Right ventricle myocardium superior (tissue), 1 donor: ENCODE measurements around the gene GIT2. TPM values are rescaled to one million over a fixed set of nuclear protein-coding genes. Genes with fewer than 3 reads are reported as not detected.
A peak's percentile ranks its signal among the peaks of the same experiment; 100 is the strongest.
"Not testable (repeated sequence)": the region's sequence is repeated elsewhere in the genome, so short reads cannot be mapped to it uniquely, and the experiment has no call there.

Experiments
- ATAC-seq: fragments of 200-7000 bp; cut with Tn5 transposase; one replicate; pipeline ENCODE4 v1.9.1; 2020; ENCODE audit warnings: mild to moderate bottlenecking; ENCODE audit not compliant: poor library complexity
- DNase-seq: peaks from one replicate; pipeline ENCODE4 v3.0.0-alpha.2; 2020
- intact Hi-C: fragments of 100-400 bp; cut with DNase I; formaldehyde crosslinking; loops from one replicate; pipeline ENCODE4 v1.11.2; 2022
- total RNA-seq: library from RNA; stranded (reverse); fragmentation: NEBNext Ultra II Directional; extraction: Animal tissue kit (Norgen Biotek cat#: 25700); gene quantifications from one replicate; pipeline ENCODE4 v1.2.1, GENCODE V29; 2021
- donor health status: DM: no; HTN: yes; CAD: no; lungs with severe emphysema.

GIT2 gene
- total RNA-seq, 1 donor from 2014 or later = 41.5 TPM

DNA sequence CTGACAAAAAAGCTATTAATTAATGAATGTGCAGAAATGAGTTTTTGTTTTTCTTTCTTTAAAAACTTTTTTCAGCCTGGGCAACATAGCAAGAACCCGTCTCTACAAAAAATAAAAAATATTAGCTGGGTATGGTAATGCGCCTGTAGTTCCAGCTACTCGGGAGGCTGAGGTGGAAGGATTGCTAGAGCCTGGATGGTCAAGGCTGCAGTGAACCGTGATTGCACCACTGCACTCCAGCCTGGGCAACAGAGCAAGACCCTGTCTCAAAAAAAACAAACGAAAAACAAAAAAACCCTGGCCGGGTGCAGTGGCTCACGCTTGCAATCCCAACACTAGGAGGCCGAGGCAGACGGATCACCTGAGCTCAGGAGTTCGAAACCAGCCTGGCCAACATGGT is 7.9 kb downstream of the GIT2 start:
- no peak for DNase-seq
- no peak for ATAC-seq
- intact Hi-C loops = no loop called here

DNA sequence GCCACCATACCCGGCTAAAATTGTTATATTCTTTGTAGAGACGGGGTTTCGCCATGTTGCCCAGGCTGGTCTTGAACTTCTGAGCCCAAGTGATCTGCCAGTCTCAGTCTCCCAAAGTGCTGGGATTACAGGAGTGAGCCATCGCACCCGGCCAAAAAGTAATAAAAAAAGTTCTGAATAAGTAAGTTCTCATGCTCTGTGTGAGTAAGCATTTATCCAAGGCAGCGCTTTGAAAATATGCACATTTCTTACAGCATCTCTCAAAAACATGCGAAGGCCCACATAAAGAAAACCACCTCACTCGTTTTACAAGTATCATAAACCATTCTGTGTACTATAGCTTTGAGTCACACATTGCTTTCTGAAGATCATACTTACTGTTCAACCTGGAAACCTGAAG is 8.6 kb downstream of the GIT2 start:
- intact Hi-C loops = no loop called here
- DNase-seq (no peak), ATAC-seq (no peak)

DNA sequence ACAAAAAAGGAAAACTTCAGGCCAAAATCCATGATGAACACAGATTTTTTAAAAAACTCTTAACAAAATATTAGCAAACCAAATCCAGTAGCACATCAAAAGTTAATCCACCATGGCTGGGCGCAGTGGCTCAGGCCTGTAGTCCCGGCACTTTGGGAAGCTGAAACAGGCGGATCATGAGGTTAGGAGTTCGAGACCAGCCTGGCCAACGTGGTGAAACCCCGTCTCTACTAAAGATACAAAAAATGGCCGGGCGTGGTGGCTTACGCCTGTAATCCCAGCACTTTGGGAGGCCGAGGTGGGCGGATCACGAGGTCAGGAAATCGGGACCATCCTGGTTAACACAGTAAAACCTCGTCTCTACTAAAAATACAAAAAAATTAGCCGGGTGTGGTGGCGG is 9.9 kb downstream of the GIT2 start:
- intact Hi-C loops, ATAC-seq, DNase-seq: not testable (repeated sequence)

DNA sequence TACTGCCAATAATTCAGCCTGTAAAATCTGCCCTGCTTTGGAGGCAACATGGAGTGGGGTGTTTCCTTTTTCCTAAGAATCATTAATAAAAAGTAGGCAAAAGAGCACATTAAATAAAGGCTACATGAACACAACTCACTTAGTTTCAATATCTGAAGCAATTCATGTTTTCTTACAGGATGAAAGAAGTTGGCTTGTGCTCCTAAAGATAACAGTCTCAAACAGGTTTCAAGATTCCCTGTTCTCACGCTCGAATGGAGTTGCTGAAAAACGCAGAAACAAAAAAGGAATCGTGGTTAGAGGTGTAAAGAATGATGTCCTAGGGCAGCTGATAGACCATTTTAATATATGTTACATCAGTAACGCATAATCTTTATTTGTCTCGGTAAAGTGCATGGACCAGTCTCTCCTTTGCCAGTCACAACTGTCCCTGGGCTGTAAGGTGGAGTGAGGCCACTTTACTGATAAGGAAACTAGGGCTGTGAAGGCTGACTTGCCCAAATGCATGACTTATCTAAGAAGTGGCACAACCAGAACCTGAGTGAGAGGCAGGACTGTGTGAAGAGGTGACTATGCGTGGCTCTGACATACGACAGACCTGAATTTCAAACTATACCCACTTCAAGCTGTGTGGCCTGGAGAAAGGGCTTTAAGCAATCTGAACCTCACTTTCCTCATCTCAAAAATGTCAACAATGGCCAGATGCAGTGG is 12.6 kb downstream of the GIT2 start:
- no peak for DNase-seq
- ATAC-seq = peak; percentile 77
- intact Hi-C loops = no loop called here

DNA sequence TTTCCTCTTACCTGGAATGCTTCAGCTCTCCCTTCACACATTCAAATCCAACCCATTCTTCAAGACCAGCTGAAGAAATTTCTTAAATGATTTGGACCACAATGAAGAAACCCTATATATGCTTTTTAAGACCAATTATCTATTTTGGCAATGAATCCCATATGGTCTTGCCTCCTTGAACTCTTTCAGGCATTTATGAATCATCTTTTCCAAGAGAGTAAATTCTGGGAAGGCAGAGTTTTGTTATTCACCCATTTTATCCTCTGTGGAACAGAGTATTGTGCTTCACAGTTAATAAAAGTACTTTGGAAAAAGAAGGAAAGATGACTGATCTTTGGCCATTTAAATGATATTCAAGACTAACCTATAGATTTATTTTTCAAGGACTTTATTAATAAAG is 14.0 kb downstream of the GIT2 start:
- intact Hi-C loops = no loop called here
- DNase-seq (no peak), ATAC-seq (no peak)

DNA sequence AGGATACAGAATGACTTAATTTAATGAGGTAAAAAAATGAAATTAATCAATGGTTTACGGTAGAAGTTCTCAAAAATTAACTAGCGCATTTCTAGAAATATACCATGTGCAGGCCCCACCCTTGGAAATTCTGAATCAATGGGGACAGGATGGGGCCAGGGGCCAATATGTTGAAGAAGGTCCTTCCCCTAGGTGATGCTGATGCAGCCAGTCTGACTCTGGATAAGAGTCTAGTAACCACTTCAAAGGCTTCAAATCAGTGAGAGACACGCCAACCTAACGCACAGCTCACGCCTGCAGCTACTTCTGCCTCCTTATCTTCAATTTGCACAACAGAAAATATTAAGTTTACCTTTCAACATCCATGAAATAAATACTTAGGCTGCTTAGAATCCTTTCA is 14.9 kb downstream of the GIT2 start:
- DNase-seq = no peak
- intact Hi-C loops = no loop called here
- no peak for ATAC-seq

DNA sequence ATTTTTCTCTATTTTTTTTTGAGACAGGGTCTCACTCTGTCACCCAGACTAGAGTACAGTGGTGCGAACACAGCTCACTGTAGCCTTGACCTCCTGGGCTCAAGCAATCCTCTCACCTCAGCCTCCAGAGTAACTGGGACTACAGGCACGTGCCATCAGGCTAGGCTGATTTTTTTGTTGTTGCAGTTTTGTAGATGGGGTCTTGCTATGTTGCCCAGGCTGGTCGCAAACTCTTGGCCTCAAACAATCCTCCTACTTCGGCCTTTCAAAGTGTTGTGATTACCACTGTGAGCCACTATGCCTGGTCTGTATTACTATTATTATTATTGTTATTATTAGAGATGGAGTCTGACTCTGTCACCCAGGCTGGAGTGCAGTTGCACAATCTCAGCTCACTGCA is 23.3 kb downstream of the GIT2 start:
- DNase-seq (no peak), ATAC-seq (no peak)
- intact Hi-C loops = no loop called here

DNA sequence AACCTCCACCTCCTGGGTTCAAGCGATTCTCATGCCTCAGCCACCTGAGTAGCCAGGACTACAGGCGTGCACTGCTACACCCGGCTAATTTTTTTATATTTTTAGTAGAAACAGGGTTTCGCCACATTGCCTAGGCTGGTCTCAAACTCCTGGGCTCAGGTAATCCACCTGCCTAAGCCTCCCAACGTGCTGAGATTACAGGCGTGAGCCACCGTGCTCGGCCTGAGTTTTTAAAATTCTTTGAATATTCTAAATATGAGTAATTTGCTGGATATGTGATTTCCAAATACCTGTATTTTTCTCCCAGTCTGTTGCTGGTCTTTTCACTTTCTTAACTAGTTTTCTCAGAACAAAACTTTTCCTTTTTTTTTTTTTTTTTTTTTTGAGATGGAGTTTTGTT is 27.4 kb downstream of the GIT2 start:
- DNase-seq (no peak), ATAC-seq (no peak)
- intact Hi-C loops = no loop called here

DNA sequence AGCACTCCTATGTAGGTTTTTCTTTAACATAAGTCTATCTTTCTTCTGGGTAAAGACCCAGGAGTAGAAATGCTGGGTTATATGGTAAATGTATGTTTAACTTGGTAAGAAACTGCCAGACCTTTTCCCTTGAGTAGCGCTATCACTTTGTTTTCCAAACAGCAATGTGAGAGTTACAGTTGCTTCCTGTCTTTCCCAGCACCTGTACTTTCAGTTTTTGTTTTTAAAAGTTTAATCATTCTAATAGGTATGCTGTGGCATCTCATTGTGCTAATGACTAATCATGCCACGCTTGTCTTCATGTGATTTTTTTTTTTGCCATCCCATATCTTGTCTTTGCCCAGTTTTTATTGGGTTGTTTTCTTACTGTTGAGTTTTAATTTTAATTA is 28.1 kb downstream of the GIT2 start:
- ATAC-seq (no peak), DNase-seq (no peak)
- intact Hi-C loops = no loop called here

DNA sequence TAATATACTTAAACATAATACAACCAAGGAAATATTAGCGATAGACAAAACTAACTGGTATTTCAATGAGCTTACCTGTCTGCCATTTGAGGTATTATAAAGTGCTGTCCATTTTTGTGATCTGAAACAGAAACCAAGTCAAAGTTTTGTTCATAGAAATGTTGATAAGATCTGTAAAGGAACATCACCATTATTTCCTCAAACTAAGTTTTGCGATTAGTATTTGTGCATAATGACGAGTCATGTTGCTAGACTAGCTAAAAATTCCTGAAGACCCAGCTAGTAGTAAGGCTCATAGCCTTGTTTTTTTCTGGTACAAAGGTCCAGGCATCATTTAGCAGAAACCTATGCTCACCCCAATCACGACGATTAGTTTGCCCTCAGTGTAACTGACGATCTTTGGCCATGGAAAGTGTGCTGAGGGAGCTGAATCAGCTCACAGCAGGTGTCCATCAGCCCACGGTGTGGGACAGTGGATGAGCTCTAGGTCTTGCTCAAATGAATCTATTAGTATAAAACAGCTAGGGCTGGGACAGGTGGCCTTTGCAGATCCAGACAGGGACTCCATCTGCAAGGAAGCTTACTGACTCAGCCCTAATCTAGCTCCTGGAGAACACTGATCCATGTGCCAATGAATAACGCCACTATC is 28.7 kb downstream of the GIT2 start:
- no peak for DNase-seq
- intact Hi-C loops = no loop called here
- no peak for ATAC-seq

DNA sequence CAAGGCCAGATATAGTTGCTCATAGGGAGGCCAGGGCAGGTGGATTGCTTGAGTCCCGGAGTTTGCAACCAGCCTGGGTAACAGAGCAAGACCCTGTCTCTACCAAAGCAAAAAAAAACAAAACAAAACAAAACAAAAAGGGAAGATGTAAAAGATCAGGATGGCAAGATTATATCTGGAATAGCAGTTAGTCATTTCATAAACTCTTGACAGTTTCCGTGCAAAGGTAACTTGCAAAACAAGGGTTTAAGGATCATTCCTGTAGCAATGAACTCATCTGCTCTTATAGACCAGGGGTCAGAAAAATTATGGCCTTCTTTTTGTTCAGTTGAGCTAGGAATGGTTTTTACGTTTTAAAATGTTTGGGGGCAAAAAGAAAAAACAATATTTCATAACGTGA is 29.6 kb downstream of the GIT2 start:
- intact Hi-C loops = no loop called here
- ATAC-seq (no peak), DNase-seq (no peak)

DNA sequence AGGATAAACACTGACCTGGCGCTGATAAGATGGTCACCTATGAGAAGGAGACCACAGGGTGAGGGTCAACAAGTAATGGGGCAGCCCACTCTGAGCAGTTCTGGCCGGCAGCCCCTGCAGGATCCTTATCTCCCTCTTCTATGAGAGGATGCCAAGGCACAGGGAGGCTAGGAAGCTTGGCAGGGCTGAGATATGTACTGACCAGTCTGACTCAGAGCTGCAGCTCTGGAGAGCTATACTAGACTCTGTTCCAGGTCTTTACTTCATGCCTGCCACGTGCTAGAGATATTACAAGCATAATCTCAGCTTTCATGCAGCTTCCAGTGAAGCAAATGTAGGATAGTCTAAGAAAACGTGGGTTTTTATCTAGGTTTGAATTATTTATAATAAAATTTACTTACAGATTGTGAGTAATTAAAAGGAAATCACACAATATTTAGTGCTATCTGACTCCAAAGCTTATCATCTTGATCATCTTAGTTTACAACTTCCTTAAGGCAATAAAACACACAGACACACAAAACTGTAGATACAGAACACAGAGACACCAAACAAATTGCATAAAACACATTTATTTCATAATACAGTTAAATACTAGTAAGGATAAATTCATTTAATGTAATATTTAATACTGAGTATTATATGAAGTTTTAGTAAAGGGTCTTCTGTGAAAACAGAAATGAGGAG is 32.3 kb downstream of the GIT2 start:
- intact Hi-C loops = no loop called here
- peak; percentile 51 for ATAC-seq
- DNase-seq = no peak

DNA sequence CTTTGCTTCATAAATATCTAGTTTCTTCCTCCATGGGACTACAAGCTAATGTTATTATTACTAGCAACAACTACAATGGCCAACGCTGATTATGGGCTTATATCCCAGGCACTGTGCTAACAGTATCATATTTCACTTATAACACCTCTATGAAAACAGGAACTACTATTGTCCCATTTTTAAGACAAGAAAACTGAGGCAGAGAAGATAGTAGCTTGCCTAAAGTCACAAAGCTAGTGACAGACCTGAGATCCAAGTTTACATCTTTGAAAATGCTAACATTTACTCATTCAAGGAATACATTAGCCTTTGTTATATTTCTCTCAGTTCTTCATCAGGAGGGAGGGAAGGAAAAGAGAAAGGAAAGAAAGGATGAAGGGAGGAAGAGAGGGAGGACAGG is 32.8 kb downstream of the GIT2 start:
- intact Hi-C loops = no loop called here
- DNase-seq = no peak
- ATAC-seq = no peak

DNA sequence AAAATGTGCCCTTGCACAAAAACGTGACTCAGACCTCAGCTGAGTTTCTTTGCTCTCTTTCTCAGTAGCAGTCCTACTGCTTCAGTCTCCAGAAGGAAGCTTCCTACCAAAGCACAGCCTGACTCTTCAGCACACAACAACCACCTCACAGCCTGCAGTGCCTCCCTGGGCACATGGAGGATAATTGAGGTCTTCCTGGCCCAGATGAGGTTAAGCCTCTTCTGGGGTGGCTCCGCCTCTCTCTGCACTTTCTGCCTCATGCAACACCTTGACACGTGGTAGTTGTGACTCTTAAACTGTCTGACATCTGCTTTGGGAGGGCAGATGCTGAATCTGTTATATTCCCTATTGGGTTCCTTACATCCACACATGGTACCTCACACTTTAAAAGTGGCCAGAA is 33.8 kb downstream of the GIT2 start:
- intact Hi-C loops = no loop called here
- DNase-seq (no peak), ATAC-seq (peak; percentile 13)

DNA sequence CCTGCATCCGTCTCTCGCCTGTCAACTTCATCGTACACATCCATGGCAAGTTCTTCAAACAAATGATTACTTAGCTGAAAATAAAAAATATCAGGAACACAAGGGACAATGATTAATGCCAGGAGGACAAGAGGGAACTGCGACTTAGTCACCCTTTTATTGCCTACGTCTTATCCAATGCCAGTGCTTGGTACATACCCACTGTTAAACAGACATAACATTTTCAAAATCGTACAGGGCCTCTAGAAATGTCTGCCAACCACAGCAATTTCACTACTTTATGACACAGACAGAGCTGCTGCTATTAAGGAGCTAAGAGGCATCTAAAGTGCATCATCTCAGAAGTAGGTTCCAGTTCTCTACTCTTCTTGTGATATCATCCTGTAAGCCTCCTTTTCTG is 34.6 kb downstream of the GIT2 start:
- DNase-seq = no peak
- peak; percentile 44 for ATAC-seq
- intact Hi-C loops = no loop called here

DNA sequence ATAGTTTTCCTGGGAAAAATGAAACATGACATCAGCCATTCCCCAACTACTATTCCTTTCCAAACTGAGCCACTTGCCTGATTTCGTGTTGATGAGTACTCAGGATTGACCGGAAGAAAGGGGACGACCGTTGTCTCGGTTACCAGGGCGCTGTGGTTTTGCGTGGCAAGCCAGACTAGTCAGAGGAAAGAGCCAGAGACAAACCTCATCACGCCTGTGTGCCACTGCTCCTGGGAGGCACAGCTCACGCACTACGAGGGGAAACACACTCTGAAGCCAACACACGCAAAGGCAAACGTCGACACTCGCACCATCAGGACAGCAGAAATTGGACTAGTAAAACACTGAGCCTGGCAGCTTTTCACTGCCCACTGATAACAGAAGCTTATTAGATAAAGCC is 35.0 kb downstream of the GIT2 start:
- intact Hi-C loops = no loop called here
- no peak for DNase-seq
- peak; percentile 77 for ATAC-seq

DNA sequence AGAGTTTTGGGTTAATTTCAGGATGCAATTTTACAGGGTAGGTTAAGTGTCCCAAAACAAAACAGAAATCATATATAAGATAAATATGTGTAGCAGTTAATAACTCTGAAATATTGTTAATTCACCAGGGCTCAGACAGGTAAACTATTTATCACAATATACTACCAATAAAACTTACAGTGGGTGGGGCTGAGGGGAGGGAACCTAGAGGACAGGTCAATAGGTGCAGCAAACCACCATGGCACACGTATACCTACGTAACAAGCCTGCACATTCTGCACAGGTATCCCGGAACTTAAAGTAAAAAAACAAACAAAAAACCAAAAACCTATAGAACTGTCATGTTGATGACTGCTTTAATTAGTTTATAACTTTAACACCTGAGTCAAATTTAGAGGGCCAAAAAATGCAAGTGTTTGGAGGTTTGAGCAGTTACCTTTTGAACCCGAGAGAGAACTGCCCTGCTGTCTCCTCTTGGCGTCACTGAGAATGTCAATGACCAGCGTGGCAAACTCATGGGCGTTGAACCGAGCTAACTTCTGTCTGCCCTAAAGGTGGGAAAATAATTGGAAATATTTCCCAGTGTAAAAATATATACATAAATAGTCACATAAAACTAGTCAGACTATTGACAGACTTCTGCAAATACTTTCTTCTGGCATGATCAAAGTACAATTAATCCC is 36.6 kb downstream of the GIT2 start:
- intact Hi-C loops = no loop called here
- ATAC-seq = no peak

DNA sequence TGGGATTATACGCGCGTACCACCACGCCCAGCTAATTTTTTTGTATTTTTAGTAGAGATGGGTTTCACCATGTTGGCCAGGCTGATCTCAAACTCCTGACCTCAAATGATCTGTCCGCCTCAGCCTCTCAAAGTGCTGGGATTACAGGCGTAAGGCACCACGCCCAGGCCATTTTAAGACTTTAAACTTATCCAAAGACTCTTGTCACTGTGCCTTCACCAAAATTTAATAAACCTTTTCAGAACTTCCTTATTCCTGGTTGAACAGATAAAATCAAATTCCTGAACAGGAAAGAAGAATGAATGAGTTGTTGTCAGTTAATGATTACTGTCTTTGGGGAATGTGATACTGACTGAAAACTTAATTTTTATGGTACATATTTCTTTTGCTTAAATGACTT is 37.8 kb downstream of the GIT2 start:
- intact Hi-C loops = no loop called here
- ATAC-seq = no peak

More for the DNA sequence above, 36.6 kb downstream of the GIT2 start:
- no peak for DNase-seq

DNA sequence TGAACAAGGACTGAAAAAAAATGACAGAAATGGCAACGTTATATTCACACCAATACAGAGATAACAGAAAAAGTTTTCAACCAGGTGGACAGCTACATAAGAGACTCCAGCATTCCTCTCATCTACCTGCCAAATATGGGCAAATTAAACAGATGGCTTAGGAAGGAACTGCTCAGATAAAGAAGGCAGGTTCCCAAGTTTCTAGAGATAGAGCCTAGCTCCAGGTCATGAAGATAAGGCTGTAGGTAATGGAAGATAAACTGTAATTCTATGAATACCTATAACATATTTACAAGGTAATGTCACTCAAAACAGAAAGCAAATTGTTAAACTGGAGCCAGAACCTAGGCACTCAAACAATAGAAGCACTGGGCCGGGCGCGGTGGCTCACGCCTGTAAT is 42.5 kb downstream of the GIT2 start:
- intact Hi-C loops = loop anchor here (5.0 kb wide), 1 partner anchor 44 kb away; the partner anchor contains the start of genes ANKRD13A and GIT2
- DNase-seq = no peak
- no peak for ATAC-seq

More for the DNA sequence above, 37.8 kb downstream of the GIT2 start:
- no peak for DNase-seq
